Measurements from ENCODE around the gene KBTBD6.

- TF ChIP-seq CTCF (IDR thresholded peaks at IDR 0.05 in 8 of 11, conservative IDR thresholded peaks at IDR 0.05 in 3 of 11) = no peak
- TF ChIP-seq POLR2A (IDR thresholded peaks at IDR 0.05) = no peak
- TF ChIP-seq POLR2AphosphoS5 (IDR thresholded peaks at IDR 0.05) = no peak
Measured at GRCh38 chr13:41130356-41130755, 2.2 kb downstream of the KBTBD6 start.

Data from spleen (tissue), 7 donors.